AG09319 (cell line): Measurements from ENCODE around the gene IRX2.

Experiments used
- DNase-seq: peaks from one replicate; pipeline ENCODE4 v3.0.0-alpha.2; 2010; ENCODE audit warnings: low read depth; ENCODE audit errors: extremely low read depth
- TF ChIP-seq, protein P1 (sequence below): IDR thresholded peaks from 2 replicates; pipeline ENCODE4 v1.5.1; 2011; ENCODE audit warnings: low read depth, mild to moderate bottlenecking, inconsistent platforms, low read length, moderate library complexity

The IRX2 gene

DNA sequence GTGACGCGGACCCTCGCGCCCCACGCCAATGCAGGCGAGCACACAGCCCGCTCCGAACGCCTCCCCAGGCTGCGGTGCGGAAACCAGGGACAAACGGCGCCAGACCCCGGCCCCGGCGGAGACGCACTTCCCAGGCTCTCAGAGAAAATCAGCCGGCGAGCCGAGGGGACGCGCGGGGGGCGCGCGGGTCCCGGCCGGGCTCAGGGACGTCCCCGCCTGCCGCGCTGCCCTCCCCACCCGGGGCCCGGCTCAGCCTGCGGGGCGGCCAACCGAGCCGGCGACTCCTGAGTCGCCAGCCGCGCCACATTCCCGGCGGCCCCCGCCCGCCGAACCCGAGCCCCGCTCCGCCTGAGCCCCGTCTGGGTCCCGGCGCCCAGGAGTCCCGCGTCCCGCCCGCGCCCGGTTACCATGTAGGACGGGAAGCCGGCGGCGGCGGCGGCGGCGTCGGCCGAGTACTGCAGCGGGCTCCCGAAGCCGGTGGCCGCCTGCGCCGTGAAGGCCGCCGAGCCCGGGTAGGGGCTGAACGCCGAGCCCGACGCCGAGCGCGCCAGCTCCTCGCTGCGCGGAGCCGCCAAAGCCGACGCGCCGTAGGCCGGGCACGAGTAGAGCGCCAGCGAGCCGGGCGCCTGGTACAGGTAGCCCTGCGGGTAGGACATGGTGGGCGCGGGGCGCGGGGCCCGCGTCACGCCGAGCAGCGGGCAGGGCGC is 566 bp downstream of the IRX2 start:
- no peak for DNase-seq
- TF ChIP-seq, protein P1, sequence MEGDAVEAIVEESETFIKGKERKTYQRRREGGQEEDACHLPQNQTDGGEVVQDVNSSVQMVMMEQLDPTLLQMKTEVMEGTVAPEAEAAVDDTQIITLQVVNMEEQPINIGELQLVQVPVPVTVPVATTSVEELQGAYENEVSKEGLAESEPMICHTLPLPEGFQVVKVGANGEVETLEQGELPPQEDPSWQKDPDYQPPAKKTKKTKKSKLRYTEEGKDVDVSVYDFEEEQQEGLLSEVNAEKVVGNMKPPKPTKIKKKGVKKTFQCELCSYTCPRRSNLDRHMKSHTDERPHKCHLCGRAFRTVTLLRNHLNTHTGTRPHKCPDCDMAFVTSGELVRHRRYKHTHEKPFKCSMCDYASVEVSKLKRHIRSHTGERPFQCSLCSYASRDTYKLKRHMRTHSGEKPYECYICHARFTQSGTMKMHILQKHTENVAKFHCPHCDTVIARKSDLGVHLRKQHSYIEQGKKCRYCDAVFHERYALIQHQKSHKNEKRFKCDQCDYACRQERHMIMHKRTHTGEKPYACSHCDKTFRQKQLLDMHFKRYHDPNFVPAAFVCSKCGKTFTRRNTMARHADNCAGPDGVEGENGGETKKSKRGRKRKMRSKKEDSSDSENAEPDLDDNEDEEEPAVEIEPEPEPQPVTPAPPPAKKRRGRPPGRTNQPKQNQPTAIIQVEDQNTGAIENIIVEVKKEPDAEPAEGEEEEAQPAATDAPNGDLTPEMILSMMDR = no peak

DNA sequence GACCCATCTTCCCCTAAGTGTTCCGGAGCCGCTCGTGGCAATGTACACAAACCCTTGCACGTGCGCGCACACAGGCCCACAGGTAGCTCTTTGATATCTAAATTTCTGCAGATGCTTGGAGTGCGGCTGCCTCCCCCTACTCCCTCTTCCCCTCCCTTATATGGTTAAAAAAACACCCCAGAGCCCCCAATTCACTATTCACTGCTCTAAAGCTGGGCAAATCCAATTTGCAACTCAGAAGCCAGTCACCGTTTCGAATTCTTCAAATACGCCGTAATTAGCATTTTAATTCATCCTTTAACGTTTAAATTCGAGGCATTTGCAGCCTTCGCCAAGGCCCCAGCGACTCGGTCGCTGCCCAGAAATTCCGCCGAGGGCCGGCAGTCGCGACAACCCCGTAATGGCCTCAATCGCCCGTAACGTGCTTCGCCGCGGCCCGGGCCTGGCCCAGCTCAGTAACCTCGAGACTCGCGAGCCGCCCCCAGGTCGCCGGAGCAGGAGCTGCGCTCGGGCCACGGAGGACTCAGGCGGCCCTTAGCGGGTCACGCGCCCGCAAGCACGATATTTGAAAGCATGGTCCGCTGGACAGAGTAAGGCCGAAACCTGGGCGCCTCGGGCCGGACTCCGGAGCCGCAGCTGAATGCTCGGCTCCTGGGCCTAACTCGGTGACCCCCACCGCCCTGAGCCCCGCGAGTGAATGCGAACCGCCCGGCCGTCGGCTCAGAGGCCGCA is 1.3 kb downstream of the IRX2 start:
- TF ChIP-seq, protein P1 = no peak
- DNase-seq = no peak

DNA sequence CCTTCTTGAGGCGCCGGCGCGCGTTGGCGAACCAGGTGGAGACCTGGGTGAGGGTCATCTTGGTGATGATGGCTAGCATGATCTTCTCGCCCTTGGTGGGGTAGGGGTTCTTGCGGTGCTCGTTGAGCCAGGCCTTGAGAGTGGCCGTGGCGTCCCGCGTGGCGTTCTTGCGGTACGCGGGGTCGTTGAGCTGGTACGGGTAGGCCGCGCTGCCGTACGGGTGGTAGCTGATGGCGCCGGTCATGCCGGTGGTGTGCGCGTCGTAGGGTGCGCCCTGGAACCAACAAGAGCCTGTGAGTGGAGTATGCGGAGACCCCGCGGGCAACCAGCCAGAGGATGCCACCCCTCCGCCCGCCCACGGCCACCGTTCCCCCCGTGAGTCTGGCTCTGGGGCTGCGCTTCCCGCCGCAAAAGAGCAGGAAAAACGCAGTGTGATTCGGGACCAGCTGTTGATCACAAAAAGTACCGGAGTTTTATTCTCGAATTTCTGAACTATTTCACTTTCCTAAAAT is 1.9 kb downstream of the IRX2 start:
- TF ChIP-seq, protein P1 = no peak
- no peak for DNase-seq

DNA sequence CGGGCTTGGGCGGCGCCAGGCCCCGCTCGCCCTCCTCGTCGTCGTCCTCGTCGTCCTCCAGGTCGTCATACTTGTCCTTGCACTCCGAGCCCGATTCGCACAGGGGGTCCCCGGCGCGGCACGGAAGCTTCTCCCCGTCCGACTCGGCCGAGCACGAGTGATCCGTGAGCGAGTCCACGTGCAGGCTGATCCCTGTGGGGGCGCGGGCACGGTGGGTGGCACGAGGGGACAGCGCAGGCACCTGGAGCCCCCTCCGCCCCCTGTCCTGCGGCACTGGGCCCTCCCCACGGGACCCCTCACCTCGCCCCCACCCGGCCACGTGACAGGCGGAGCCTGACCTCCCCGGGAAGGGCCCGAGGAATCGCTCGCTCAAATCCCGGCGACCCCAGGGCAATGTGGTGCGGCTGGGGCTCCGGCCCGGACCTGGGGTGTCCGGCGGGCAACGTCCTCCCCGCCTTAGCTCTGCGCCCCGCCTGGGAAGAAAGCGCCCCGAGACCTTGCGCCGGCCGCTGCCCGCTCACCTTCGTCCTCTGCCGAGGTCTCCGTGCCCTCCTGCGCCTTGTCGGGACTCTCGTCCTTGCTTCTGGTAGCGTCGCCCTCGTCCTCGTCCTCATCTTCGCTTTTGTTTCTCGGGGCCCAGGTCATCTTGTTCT is 2.5 kb downstream of the IRX2 start:
- TF ChIP-seq, protein P1 = no peak

DNA sequence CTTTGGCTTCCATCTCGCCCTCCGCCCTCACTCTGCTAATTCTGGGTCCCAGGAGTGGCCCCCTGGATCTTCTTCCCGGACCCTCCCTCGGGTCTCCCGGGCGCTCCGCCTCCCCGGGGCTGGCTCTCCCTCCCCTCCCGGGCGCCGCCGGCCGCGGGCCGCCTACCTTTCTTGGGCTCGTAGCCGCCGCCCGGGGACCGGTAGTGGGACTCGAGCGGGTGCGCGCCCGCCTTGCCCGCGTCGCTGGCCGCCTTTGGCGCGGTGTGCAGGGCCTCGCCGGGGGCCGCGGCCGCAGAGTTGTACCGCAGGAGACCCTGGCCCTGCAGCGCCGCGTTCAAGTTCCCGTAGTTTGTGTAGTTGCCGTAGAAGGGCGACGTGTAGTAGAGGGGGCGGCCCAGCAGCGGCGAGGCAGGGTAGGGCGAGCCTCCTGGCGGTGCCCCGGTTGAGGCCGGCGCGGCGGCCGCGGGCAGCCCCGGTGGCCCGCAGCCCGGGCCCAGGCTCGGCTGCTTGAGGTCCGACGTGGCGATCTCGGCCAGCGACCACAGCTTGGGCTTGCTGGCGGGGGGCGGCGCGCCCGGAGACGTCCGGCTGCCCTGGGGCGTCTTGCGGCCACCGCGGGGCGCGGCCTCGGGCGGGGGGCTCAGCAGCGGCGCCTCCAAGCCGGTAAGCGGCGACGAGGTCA is 3.2 kb downstream of the IRX2 start:
- no peak for DNase-seq
- TF ChIP-seq, protein P1 = no peak

More for the DNA sequence above, 2.5 kb downstream of the IRX2 start:
- DNase-seq = no peak

DNA sequence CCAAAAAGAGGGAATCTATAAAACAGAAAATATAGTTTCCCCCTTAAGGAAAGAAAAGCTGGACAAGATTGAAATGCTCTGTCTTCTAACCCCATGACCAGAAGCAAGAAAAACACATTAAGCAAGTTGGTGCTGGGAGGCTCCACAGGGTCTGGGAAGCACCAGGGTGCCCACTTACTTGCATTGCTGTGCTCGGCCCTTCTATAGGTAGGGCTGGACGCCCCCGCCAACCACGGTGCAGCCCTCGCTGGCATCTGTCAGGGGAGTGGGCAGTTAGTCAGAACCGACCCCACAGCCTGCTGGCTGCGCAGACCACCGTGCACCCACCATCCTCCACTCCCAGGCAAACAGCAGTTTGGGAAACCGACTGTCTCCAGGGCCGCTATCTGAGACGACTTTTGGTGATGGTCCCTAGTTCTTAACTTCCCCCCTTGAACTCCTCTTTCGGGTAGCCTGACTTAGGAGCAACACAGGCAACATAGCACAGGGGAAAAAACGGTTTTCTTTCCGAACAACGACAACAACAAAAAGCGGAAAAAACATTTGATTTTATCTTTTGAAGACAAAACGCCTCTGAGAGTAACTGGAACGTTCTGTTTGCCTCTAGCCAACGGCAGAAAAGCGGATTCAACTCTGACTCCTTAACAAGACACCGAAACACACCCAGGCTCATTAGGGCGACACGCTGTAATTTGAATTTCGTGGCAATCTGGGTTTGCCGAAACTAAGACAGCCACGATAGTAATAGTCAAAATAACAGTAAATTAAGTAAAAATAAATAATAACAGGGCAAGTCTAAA is 3.9 kb downstream of the IRX2 start:
- DNase-seq = no peak
- TF ChIP-seq, protein P1 = no peak
